AG04450 (cell line): ENCODE data around the gene TMEM269. TPM values are rescaled to one million over a fixed set of nuclear protein-coding genes. Genes with fewer than 3 reads are reported as not detected.

Source experiments
- CTCF ChIA-PET: fragments of 300-600, 350-600 bp; formaldehyde crosslinking; extraction: SDS; loops from one replicate; lab custom pipeline; 2022; ENCODE audit warnings: antibody characterized with exemption, inconsistent platforms; lab: Charles Lee
- POLR2A ChIA-PET: fragments of 350-600 bp; formaldehyde crosslinking; extraction: SDS; loops from one replicate; lab custom pipeline; 2021; ENCODE audit warnings: antibody characterized with exemption, inconsistent platforms; lab: Yijun Ruan, JAX
- DNase-seq: peaks from one replicate; pipeline ENCODE4 v3.0.0-alpha.2; 2011; ENCODE audit warnings: low read depth, low spot score
- H3K27ac ChIP-seq: one replicate; pipeline ENCODE4 v1.5.1; 2012; ENCODE audit warnings: low read depth, low read length, control low read depth
- H3K27me3 ChIP-seq: one replicate; pipeline ENCODE4 v1.6.0; 2012; ENCODE audit warnings: low read length; ENCODE audit not compliant: control insufficient read depth, insufficient read depth
- H3K4me3 ChIP-seq: 2 replicates; pipeline ENCODE4 v1.5.1; 2011; ENCODE audit warnings: mild to moderate bottlenecking, low read depth, low read length, control low read depth
- H3K9me3 ChIP-seq: 2 replicates; pipeline ENCODE4 v1.5.1; 2012; ENCODE audit warnings: low read length; ENCODE audit not compliant: control insufficient read depth, insufficient read depth
- polyA plus RNA-seq: library from polyadenylated mRNA; depleted of rRNA; stranded (reverse); fragments of >200 nt; gene quantifications from 2 replicates; pipeline ENCODE4 v1.2.3, GENCODE V29; 2011
- TF ChIP-seq, protein P1 (sequence below): IDR thresholded peaks from 2 replicates; pipeline ENCODE4 v1.5.1; 2011; ENCODE audit warnings: low read depth, low read length, control low read depth, inconsistent platforms

The TMEM269 gene
- polyA plus RNA-seq, 1 experiment: 0.04 TPM

- ChIA-PET POLR2A (interaction anchor here (0.6 kb wide), 1 partner anchor 279 kb away, joined by 4 read pairs; no protein-coding TSS in a partner anchor), CTCF (no interaction called here)
- TF ChIP-seq, protein P1, sequence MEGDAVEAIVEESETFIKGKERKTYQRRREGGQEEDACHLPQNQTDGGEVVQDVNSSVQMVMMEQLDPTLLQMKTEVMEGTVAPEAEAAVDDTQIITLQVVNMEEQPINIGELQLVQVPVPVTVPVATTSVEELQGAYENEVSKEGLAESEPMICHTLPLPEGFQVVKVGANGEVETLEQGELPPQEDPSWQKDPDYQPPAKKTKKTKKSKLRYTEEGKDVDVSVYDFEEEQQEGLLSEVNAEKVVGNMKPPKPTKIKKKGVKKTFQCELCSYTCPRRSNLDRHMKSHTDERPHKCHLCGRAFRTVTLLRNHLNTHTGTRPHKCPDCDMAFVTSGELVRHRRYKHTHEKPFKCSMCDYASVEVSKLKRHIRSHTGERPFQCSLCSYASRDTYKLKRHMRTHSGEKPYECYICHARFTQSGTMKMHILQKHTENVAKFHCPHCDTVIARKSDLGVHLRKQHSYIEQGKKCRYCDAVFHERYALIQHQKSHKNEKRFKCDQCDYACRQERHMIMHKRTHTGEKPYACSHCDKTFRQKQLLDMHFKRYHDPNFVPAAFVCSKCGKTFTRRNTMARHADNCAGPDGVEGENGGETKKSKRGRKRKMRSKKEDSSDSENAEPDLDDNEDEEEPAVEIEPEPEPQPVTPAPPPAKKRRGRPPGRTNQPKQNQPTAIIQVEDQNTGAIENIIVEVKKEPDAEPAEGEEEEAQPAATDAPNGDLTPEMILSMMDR: no peak
- Histone ChIP-seq H3K27ac (no peak overlapping the region), H3K4me3 (no peak overlapping the region), H3K27me3 (peaks cover 9% of the 10 kb centered on the region), H3K9me3 (no peaks in the 10 kb centered on the region; the same call in 1 of the 2 replicates)
- no peak for DNase-seq
Observed at GRCh38 chr1:42736571-42737200, 48.1 kb upstream of the TMEM269 start.

GRCh38 chr1:42737257-42737656 is 47.5 kb upstream of the TMEM269 start:
- CTCF ChIA-PET: no interaction called here
- no peak for DNase-seq

GRCh38 chr1:42737986-42738677 is 46.7 kb upstream of the TMEM269 start:
- Histone ChIP-seq H3K27me3 (peaks cover 6% of the 10 kb centered on the region), H3K27ac (no peak overlapping the region), H3K9me3 (no peaks in the 10 kb centered on the region; the same call in 1 of the 2 replicates), H3K4me3 (no peak overlapping the region)
- ChIA-PET POLR2A (interaction anchor here (1.8 kb wide), 1 partner anchor 56 kb away, joined by 5 read pairs; the partner anchor contains the start of gene YBX1), CTCF (no interaction called here)
- no peak for DNase-seq
- TF ChIP-seq, protein P1: no peak

More at GRCh38 chr1:42737257-42737656, 47.5 kb upstream of the TMEM269 start:
- POLR2A ChIA-PET: interaction anchor here (0.6 to 1.8 kb wide), 2 partner anchors 55 to 280 kb away, joined by 4 to 5 read pairs; partner anchors contain the start of gene YBX1
- TF ChIP-seq, protein P1: no peak
- peaks cover 7% of the 10 kb centered on the region for H3K27me3 ChIP-seq
- H3K27ac ChIP-seq: no peak overlapping the region
- no peak overlapping the region for H3K4me3 ChIP-seq
- H3K9me3 ChIP-seq: no peaks in the 10 kb centered on the region; the same call in 1 of the 2 replicates

DNA sequence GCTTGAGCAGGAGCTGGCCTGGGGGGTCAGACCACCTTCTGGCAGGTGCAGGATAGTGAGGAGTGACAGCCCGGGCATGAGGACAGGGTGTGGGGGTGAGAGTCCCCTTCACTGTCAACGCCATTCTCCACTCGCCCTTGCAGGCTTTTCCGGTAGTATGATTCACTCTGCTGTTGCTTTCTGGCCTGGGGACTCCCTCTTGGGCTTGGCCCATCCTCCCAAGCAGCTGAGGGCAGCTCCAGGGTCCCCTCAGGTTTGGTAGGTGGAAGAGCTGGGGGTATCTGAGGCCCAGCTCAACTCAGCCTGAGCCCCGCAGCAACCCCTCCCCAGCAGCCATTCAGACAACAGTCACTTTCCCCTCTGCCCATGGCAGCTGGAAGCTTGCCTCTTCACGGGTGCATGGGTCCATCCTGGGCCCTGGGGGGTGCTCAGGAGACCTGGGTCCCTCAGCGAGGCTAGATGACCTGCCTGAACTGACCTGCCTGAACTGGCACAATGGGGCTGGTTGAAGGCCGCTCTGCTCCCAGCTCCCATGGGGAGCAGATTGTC is 46.0 kb upstream of the TMEM269 start:
- ChIA-PET POLR2A (interaction anchor here (1.8 kb wide), 1 partner anchor 57 kb away, joined by 5 read pairs; the partner anchor contains the start of gene YBX1), CTCF (no interaction called here)
- Histone ChIP-seq H3K9me3 (no peaks in the 10 kb centered on the region; the same call in 1 of the 2 replicates), H3K4me3 (no peak overlapping the region), H3K27me3 (peaks cover 6% of the 10 kb centered on the region), H3K27ac (no peak overlapping the region)
- TF ChIP-seq, protein P1: no peak
- DNase-seq: no peak
